ENCODE data around the gene C3orf85.

The C3orf85 gene

GRCh38 chr3:109118584-109118983 is 17.9 kb upstream of the C3orf85 start (continued):
- TF ChIP-seq ZNF404 (tag by site-specific recombination; IDR thresholded peaks at IDR 0.05) = no peak
- TF ChIP-seq ZNF274 (IDR thresholded peaks at IDR 0.05; ENCODE audit: low read length) = no peak
- TF ChIP-seq ZNF274 (tag by site-specific recombination; IDR thresholded peaks at IDR 0.05; ENCODE audit: borderline replicate concordance) = no peak
- no peak for TF ChIP-seq AEBP2 (tag by site-specific recombination; IDR thresholded peaks at IDR 0.05; ENCODE audit: borderline replicate concordance)
- TF ChIP-seq ZNF157 (tag by site-specific recombination; IDR thresholded peaks at IDR 0.05) = no peak
- no peak for TF ChIP-seq ZNF23 (tag by site-specific recombination; IDR thresholded peaks at IDR 0.05; ENCODE audit: borderline replicate concordance)
- no peak for TF ChIP-seq ZNF692 (tag by site-specific recombination; IDR thresholded peaks at IDR 0.05)
- TF ChIP-seq PRDM6 (tag by site-specific recombination; IDR thresholded peaks at IDR 0.05) = no peak

GRCh38 chr3:109122690-109123089 is 13.8 kb upstream of the C3orf85 start:
- ChIA-PET POLR2A (no interaction called here), CTCF (interaction anchor here (0.7 kb wide), 1 partner anchor 15 kb away, joined by 3 read pairs; no protein-coding TSS in a partner anchor)
- Histone ChIP-seq H3K4me3 (ENCODE audit: low read depth, low read length) (no peak overlapping the region), H3K27ac (ENCODE audit: extremely low read depth, low read depth, low read length) (no peak overlapping the region), H3K4me1 (ENCODE audit: control insufficient read depth, insufficient read depth, low read length) (no peaks in the 10 kb centered on the region), H3K36me3 (ENCODE audit: control insufficient read depth in 2 of 2, insufficient read depth in 1 of 2, low read length in 2 of 2) (no peaks in the 10 kb centered on the region), H3K9me3 (ENCODE audit: control insufficient read depth, insufficient read depth, low read depth, low read length) (no peaks in the 10 kb centered on the region)
- TF ChIP-seq ZNF558 (tag by site-specific recombination; IDR thresholded peaks at IDR 0.05) = no peak
- no peak for TF ChIP-seq ZSCAN16 (tag by site-specific recombination; IDR thresholded peaks at IDR 0.05)
- no peak for TF ChIP-seq ZNF677 (tag by site-specific recombination; IDR thresholded peaks at IDR 0.05)
- TF ChIP-seq ZNF26 (tag by site-specific recombination; IDR thresholded peaks at IDR 0.05) = no peak
- no peak for TF ChIP-seq GFI1B (tag by site-specific recombination; IDR thresholded peaks at IDR 0.05)
- TF ChIP-seq ZNF324 (tag by site-specific recombination; IDR thresholded peaks at IDR 0.05) = no peak
- no peak for TF ChIP-seq ZBTB10 (tag by site-specific recombination; IDR thresholded peaks at IDR 0.05)
- TF ChIP-seq ZNF768 (tag by site-specific recombination; IDR thresholded peaks at IDR 0.05) = no peak
- no peak for TF ChIP-seq ZEB2 (tag by site-specific recombination; IDR thresholded peaks at IDR 0.05)
- TF ChIP-seq KLF9 (tag by site-specific recombination; IDR thresholded peaks at IDR 0.05; ENCODE audit: low read depth) = no peak
- TF ChIP-seq GLIS1 (tag by site-specific recombination; IDR thresholded peaks at IDR 0.05) = no peak
- TF ChIP-seq BCL11B (tag by site-specific recombination; IDR thresholded peaks at IDR 0.05; ENCODE audit: low read depth) = no peak
- no peak for TF ChIP-seq ZNF530 (tag by site-specific recombination; IDR thresholded peaks at IDR 0.05; ENCODE audit: low read depth)
